ENCODE data around the gene TEKT1.

The TEKT1 gene

DNA sequence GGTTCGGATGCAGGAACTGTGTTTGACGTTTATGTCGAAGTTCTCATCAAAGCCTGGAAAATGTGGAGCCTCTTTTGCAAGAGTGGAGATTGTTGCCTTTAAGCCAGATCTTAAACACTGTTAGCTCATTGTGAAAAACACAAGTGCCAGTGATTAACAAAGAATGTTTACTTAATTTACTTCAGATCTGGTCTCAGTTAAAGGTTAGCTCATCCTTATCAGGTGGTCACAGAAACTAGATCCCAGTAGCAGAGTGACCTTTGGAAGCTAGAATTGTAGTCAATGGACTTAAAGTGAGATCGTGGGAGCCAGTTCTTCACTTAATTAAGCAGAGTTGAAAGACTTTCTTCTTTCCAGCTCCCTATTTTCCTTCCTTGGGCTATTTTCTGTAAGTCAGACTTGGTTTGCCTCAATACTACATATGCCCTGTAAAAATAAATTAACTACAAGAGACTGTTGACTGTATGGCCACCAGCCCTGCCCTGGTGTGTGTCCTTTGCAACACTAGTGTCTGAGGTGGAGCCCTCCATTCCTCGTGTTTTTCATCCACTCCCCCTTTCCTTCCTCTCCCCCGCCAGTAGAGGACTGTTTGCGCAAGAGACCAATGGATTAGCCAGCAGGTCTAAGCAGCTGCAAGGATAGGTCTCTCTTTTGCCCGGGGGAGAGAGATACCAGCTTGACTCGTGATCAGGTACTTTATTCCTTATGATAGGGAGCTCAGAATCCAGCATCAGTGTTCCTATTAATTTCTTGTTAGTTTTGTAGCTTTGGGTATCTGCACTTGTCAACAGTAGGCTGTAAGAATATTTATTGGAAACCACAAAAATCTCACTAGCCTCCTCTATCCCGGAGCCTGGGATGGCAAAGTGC, 35.3 kb downstream of the TEKT1 start:
- H3K9me3 ChIP-seq (ENCODE audit: control insufficient read depth, insufficient read depth, low read depth, low read length): no peaks in the 10 kb centered on the region
- ChIA-PET POLR2A (no interaction called here), CTCF (interaction anchor here (0.6 to 1.4 kb wide), 2 partner anchors 57 to 1477 kb away, joined by 3 read pairs; no protein-coding TSS in a partner anchor)
- TF ChIP-seq ZNF777 (tag by site-specific recombination; IDR thresholded peaks at IDR 0.05; ENCODE audit: borderline replicate concordance): no peak
- TF ChIP-seq, protein P1, sequence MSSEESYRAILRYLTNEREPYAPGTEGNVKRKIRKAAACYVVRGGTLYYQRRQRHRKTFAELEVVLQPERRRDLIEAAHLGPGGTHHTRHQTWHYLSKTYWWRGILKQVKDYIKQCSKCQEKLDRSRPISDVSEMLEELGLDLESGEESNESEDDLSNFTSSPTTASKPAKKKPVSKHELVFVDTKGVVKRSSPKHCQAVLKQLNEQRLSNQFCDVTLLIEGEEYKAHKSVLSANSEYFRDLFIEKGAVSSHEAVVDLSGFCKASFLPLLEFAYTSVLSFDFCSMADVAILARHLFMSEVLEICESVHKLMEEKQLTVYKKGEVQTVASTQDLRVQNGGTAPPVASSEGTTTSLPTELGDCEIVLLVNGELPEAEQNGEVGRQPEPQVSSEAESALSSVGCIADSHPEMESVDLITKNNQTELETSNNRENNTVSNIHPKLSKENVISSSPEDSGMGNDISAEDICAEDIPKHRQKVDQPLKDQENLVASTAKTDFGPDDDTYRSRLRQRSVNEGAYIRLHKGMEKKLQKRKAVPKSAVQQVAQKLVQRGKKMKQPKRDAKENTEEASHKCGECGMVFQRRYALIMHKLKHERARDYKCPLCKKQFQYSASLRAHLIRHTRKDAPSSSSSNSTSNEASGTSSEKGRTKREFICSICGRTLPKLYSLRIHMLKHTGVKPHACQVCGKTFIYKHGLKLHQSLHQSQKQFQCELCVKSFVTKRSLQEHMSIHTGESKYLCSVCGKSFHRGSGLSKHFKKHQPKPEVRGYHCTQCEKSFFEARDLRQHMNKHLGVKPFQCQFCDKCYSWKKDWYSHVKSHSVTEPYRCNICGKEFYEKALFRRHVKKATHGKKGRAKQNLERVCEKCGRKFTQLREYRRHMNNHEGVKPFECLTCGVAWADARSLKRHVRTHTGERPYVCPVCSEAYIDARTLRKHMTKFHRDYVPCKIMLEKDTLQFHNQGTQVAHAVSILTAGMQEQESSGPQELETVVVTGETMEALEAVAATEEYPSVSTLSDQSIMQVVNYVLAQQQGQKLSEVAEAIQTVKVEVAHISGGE (tag by site-specific recombination; conservative IDR thresholded peaks at IDR 0.05; ENCODE audit: low read depth): no peak
- TF ChIP-seq ZNF366 (tag by site-specific recombination; conservative IDR thresholded peaks at IDR 0.05): no peak
- no peak for TF ChIP-seq ZNF473 (tag by site-specific recombination; IDR thresholded peaks at IDR 0.05)
- no peak for TF ChIP-seq KLF1 (tag by site-specific recombination; IDR thresholded peaks at IDR 0.05)
- TF ChIP-seq ELK4 (IDR thresholded peaks at IDR 0.05; ENCODE audit: borderline replicate concordance, low read depth, low read length): no peak
- no peak for TF ChIP-seq ZNF548 (tag by site-specific recombination; IDR thresholded peaks at IDR 0.05)
- TF ChIP-seq GLIS1 (tag by site-specific recombination; IDR thresholded peaks at IDR 0.05): no peak
- no peak for TF ChIP-seq SALL2 (tag by site-specific recombination; IDR thresholded peaks at IDR 0.05; ENCODE audit: borderline replicate concordance)
- no peak for TF ChIP-seq ZNF670 (tag by site-specific recombination; IDR thresholded peaks at IDR 0.05; ENCODE audit: low read depth)
- TF ChIP-seq, protein P2, sequence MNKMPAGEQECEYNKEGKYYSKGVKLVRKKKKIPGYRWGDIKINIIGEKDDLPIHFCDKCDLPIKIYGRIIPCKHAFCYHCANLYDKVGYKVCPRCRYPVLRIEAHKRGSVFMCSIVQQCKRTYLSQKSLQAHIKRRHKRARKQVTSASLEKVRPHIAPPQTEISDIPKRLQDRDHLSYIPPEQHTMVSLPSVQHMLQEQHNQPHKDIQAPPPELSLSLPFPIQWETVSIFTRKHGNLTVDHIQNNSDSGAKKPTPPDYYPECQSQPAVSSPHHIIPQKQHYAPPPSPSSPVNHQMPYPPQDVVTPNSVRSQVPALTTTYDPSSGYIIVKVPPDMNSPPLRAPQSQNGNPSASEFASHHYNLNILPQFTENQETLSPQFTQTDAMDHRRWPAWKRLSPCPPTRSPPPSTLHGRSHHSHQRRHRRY (tag by site-specific recombination; IDR thresholded peaks at IDR 0.05): no peak
- TF ChIP-seq ZNF423 (tag by site-specific recombination; IDR thresholded peaks at IDR 0.05): no peak
- TF ChIP-seq ZNF324 (tag by site-specific recombination; IDR thresholded peaks at IDR 0.05): no peak
- TF ChIP-seq YY2 (tag by site-specific recombination; IDR thresholded peaks at IDR 0.05): no peak
- no peak for TF ChIP-seq ZFP37 (tag by site-specific recombination; IDR thresholded peaks at IDR 0.05)
- no peak for TF ChIP-seq BCL11A (tag by site-specific recombination; IDR thresholded peaks at IDR 0.05; ENCODE audit: low read depth)
- no peak overlapping the region for H3K27ac ChIP-seq (ENCODE audit: extremely low read depth, low read depth, low read length)
- no peak overlapping the region for H3K4me3 ChIP-seq (ENCODE audit: low read depth, low read length)
- H3K4me1 ChIP-seq (ENCODE audit: control insufficient read depth, insufficient read depth, low read length): no peaks in the 10 kb centered on the region
- no peaks in the 10 kb centered on the region for H3K36me3 ChIP-seq (ENCODE audit: control insufficient read depth in 2 of 2, insufficient read depth in 1 of 2, low read length in 2 of 2)

DNA sequence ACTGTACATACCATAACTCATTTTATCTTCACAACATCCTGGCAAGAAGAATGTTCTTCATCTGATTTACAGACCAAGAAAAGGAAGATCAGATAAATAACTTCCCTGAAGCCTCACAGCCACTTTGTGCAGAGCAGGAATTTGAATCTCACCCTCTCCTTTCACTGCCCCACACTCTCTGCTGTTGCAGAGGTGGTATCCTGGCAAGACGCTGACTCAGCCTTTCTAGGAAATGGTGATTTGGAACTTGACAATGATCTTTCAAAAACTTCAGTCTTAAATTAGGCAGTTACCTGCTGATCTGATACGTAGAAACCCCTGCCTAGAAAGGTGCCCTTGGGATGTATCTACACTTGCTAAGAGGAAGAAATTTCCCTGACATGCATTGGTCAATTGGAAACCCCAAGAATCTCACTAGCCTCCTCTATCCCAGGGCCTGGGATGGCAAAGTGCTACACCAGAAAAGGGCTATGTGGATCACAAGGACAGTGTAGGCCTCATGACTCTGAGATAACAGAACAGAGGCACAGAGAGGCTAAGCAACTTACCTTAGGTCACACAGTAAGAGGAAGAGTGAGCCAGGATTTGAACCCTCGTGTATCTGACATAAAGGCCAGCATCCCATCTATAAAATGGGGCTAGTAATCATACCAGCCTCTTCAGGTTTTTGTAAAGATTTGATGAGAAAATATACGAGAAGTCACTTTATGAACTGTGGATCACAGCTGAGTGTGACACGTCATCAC, 37.6 kb downstream of the TEKT1 start:
- Histone ChIP-seq H3K9me3 (ENCODE audit: control insufficient read depth, insufficient read depth, low read depth, low read length) (no peaks in the 10 kb centered on the region), H3K4me3 (ENCODE audit: low read depth, low read length) (no peak overlapping the region), H3K27ac (ENCODE audit: extremely low read depth, low read depth, low read length) (no peak overlapping the region), H3K36me3 (ENCODE audit: control insufficient read depth in 2 of 2, insufficient read depth in 1 of 2, low read length in 2 of 2) (no peaks in the 10 kb centered on the region), H3K4me1 (ENCODE audit: control insufficient read depth, insufficient read depth, low read length) (no peaks in the 10 kb centered on the region)
- TF ChIP-seq ZNF221 (tag by site-specific recombination; IDR thresholded peaks at IDR 0.05; ENCODE audit: borderline replicate concordance) (no peak), RBAK (tag by site-specific recombination; IDR thresholded peaks at IDR 0.05) (no peak), MZF1 (tag by site-specific recombination; IDR thresholded peaks at IDR 0.05; ENCODE audit: borderline replicate concordance) (no peak), ZNF768 (tag by site-specific recombination; IDR thresholded peaks at IDR 0.05) (0 out of 2 replicates have a peak, but pooled peaks have one; percentile 16), ZNF677 (tag by site-specific recombination; IDR thresholded peaks at IDR 0.05) (no peak)
- TF ChIP-seq, protein P3, sequence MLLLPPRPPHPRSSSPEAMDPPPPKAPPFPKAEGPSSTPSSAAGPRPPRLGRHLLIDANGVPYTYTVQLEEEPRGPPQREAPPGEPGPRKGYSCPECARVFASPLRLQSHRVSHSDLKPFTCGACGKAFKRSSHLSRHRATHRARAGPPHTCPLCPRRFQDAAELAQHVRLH (tag by site-specific recombination; IDR thresholded peaks at IDR 0.05): no peak
- ChIA-PET POLR2A (no interaction called here), CTCF (interaction anchor here (1.2 kb wide), 1 partner anchor 210 kb away, joined by 4 read pairs; no protein-coding TSS in a partner anchor)

Measured in HEK293 (cell line).